ENCODE data around the gene ABCC11.
"Not testable (repeated sequence)": the region's sequence is repeated elsewhere in the genome, so short reads cannot be mapped to it uniquely, and the experiment has no call there.

ABCC11 gene

DNA sequence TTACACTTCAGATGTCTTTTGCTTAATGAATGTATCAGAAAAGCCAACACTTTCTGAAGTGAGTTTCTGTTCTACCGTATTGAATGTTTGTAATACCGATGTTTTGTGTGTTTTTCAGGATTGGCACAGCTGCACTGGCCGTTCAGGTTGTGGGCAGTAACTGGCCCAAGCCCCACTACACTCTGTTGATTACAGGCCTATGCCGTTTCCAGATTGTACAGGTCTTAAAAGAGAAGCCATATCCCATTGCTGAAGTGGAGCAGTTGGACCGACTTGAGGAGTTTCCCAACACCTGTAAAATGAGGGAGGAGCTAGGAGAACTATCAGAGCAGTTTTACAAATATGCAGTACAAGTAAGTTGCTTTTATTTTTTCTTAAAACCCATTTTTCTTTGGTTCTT, 4.7 kb upstream of the ABCC11 start:
- no peak for DNase-seq
- no peak overlapping the region for H3K4me3 ChIP-seq
- no peaks in the 10 kb centered on the region for H3K9me3 ChIP-seq
- intact Hi-C loops (cut with DNase I; ENCODE audit: low total_unique reads), result no loop called here
- no peak overlapping the region for H3K27ac ChIP-seq
- peaks cover 0 to 13% (median 6%) of the 10 kb centered on the region in 4 donors for H3K4me1 ChIP-seq
- H3K27me3 ChIP-seq, result no peaks in the 10 kb centered on the region
- peaks cover 9 to 39% (median 19%) of the 10 kb centered on the region in 3 donors for H3K36me3 ChIP-seq
- TF ChIP-seq, protein P1, sequence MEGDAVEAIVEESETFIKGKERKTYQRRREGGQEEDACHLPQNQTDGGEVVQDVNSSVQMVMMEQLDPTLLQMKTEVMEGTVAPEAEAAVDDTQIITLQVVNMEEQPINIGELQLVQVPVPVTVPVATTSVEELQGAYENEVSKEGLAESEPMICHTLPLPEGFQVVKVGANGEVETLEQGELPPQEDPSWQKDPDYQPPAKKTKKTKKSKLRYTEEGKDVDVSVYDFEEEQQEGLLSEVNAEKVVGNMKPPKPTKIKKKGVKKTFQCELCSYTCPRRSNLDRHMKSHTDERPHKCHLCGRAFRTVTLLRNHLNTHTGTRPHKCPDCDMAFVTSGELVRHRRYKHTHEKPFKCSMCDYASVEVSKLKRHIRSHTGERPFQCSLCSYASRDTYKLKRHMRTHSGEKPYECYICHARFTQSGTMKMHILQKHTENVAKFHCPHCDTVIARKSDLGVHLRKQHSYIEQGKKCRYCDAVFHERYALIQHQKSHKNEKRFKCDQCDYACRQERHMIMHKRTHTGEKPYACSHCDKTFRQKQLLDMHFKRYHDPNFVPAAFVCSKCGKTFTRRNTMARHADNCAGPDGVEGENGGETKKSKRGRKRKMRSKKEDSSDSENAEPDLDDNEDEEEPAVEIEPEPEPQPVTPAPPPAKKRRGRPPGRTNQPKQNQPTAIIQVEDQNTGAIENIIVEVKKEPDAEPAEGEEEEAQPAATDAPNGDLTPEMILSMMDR (IDR thresholded peaks at IDR 0.05), result no peak

DNA sequence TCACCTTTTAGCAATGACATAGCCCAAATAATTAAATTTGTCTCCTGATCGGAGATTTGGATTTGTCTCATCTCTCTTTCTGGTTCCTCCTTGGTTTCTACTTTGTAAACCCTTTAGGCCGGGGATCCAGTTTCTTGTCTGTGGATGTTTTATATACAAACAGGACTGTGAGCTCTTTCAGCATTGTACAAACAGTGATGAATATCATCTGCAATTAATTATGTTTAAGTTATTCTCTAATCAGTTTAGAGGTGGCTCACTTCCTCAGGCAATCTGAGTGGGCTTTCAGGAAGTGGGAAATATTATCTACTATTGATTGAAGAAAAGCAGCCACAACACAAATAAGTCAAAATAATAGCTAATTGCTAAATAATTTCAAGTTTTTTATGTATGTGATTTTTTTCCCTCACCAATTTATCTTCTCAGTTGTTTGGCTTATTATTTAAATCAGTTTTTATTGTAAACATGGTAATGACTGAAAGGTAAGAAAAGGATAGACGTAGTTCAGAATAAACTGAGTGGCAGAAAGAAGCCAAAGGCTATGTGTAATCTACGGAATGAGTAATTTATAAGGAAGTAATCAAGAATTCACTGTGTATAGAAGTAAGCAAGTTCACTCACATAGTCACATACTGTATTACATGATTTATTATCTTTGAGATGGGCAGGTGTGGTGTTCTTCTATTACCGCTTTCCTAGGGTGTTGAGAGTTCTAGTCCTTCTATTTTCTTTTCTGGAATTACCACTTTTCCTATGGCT, 3.4 kb upstream of the ABCC11 start:
- TF ChIP-seq, protein P1 (IDR thresholded peaks at IDR 0.05), result no peak
- intact Hi-C loops (cut with DNase I; ENCODE audit: low total_unique reads), result no loop called here
- no peak overlapping the region for H3K4me3 ChIP-seq
- DNase-seq, result no peak
- peaks cover 0 to 26% (median 17%) of the 10 kb centered on the region in 4 donors for H3K4me1 ChIP-seq
- no peaks in the 10 kb centered on the region for H3K27me3 ChIP-seq
- H3K9me3 ChIP-seq, result no peaks in the 10 kb centered on the region
- H3K27ac ChIP-seq, result no peak overlapping the region
- H3K36me3 ChIP-seq, result peaks cover 9 to 33% (median 19%) of the 10 kb centered on the region in 3 donors

DNA sequence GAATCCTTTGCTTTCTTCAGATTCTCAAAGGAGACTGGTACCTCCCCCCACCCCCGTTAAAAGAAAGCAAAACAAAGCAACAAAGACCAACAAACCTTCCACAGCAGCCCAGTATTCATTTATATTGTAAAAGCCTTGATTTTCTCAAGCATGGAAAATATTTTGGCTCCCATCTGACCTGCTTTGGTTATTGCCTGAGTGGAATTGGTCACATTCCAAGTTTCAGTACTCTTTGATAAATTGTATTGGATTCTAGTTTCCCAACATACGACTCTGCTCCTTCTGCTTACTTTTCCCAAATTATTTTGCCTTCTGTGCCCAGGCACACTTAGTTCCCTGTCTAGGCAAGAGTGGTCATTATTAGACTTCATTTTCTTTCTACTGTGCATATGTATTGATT, 1.3 kb downstream of the ABCC11 start:
- peaks cover 0 to 34% (median 26%) of the 10 kb centered on the region in 4 donors for H3K4me1 ChIP-seq
- DNase-seq, result no peak
- H3K27ac ChIP-seq, result no peak overlapping the region
- no peaks in the 10 kb centered on the region for H3K9me3 ChIP-seq
- intact Hi-C loops (cut with DNase I; ENCODE audit: low total_unique reads), result no loop called here
- TF ChIP-seq, protein P1 (IDR thresholded peaks at IDR 0.05), result no peak
- no peaks in the 10 kb centered on the region for H3K36me3 ChIP-seq
- no peak overlapping the region for H3K4me3 ChIP-seq
- no peaks in the 10 kb centered on the region for H3K27me3 ChIP-seq

DNA sequence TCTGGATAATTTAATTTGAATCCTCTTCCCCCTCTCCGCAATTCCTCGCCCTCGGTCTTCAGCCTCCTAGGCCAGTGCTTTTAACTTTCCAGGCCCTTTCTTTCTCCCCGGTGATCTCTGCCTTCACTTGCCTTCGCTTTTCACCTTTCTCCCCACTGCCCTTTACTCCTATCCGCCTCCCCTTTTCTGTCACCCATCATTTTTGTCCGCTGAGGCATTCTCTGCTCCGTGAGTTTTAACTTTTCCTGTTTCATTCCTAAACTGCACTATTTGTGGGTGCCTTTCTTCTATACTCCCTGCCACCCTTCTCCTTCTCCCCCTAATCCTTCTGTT, 2.5 kb downstream of the ABCC11 start:
- no peaks in the 10 kb centered on the region for H3K36me3 ChIP-seq
- H3K27me3 ChIP-seq, result no peaks in the 10 kb centered on the region
- H3K4me3 ChIP-seq, result peak overlapping the region; percentile 70 to 90
- no peaks in the 10 kb centered on the region for H3K9me3 ChIP-seq
- H3K27ac ChIP-seq, result peak overlapping the region; percentile 82 to 84
- TF ChIP-seq, protein P1 (IDR thresholded peaks at IDR 0.05), result no peak
- no peak for DNase-seq
- intact Hi-C loops (cut with DNase I; ENCODE audit: low total_unique reads), result no loop called here
- peaks cover 0 to 34% (median 24%) of the 10 kb centered on the region in 4 donors for H3K4me1 ChIP-seq

DNA sequence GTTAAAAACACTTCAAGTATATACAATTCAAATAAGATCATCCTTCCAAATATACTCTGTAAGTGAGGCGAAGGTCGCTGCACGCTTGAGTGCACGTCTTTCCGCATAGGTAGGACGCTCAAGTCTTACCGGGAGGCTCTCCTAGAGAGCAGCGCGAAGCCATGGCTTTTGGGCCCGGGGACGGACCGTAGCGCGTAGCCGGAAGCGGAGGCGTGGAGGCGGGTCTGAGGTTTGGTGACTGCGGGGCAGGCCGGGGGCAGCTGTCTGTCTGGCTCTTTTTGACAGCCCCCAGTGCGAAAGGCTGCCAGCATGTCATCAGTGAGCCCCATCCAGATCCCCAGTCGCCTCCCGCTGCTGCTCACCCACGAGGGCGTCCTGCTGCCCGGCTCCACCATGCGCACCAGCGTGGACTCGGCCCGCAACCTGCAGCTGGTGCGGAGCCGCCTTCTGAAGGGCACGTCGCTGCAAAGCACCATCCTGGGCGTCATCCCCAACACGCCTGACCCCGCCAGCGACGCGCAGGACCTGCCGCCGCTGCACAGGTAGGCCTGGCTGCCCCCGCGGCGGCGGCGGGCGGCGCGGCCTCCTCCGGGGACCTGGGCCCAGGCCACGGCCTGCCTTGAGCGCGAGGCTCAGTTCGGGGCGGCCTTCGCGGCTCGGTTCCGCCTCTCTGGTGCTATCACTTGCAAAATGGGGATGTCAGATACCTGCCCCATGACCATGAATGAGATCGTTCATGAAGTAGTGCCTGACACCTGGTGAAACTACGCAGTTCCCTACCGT, 3.1 kb downstream of the ABCC11 start, which contains the start of gene LONP2:
TSS of gene LONP2 (plus strand) at position 221 of the 783 bp plus-strand sequence. CDS start at position 310, 89 bp downstream.
- Histone ChIP-seq H3K4me1 (peaks cover 0 to 34% (median 23%) of the 10 kb centered on the region in 4 donors), H3K27me3 (no peaks in the 10 kb centered on the region), H3K36me3 (no peaks in the 10 kb centered on the region), H3K27ac (peak within 1 kb of the TSS; percentile 82 to 84), H3K9me3 (no peaks in the 10 kb centered on the region), H3K4me3 (peak within 1 kb of the TSS; percentile 70 to 90)
- intact Hi-C loops (cut with DNase I; ENCODE audit: low total_unique reads), result no loop called here
- peak; percentile 86 to 94 for DNase-seq
- TF ChIP-seq, protein P1 (IDR thresholded peaks at IDR 0.05), result no peak

DNA sequence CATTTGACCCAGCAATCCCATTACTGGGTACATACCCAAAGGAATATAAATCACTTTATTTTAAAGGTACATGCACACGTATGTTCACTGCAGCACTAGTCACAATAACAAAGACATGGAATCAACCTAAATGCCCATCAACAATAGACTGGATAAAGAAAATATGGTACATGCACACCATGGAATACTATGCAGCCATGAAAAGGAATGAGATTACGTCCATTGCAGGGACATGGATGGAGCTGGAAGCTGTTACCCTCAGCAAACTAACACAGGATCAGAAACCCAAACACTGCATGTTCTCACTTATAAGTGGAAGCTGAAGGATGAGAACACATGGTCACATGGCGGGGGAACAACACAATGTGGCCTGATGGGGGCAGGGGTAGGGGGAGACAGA, 7.2 kb downstream of the ABCC11 start:
- H3K4me3 ChIP-seq; H3K36me3 ChIP-seq; H3K27ac ChIP-seq; H3K9me3 ChIP-seq; DNase-seq; H3K27me3 ChIP-seq; H3K4me1 ChIP-seq; intact Hi-C loops (cut with DNase I; ENCODE audit: low total_unique reads): not testable (repeated sequence)

All from tibial artery (tissue), 4 donors.